Measurements from ENCODE around the gene ATXN2L. TPM values are rescaled to one million over a fixed set of nuclear protein-coding genes. Genes with fewer than 3 reads are reported as not detected.

ATXN2L gene
- total RNA-seq, 1 experiment from 2014 or later, result 335 TPM

DNA sequence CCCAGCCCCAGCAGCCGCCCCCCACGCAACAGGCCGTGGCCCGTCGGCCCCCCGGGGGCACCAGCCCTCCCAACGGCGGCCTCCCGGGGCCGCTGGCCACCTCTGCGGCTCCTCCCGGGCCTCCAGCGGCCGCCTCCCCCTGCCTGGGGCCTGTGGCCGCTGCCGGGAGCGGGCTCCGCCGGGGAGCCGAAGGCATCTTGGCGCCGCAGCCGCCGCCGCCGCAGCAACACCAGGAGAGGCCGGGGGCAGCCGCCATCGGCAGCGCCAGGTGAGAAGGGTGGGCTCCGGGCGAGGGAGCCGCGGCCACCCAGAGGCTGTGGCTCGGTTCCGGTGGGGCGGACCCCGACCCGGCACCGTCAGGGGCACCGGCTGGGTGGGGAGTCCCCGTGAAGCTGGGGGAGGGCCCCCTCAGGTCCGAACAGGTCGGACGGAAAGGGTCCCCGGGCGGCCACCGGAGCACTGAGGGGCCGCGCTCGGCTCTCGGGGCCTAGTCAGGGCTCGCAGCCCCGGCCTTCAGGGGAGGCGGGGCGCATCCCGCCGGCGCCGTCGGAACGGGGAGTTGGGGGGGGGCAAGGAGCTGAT is 583 bp downstream of the ATXN2L start:
- POLR2A ChIA-PET (ENCODE audit: low non-redundant PET), result interaction anchor here (0.5 to 1.0 kb wide), 6 partner anchors 36 to 1235 kb away, joined by 4 to 17 read pairs (median 8); no protein-coding TSS in a partner anchor
- CTCF ChIA-PET, result interaction anchor here (0.6 kb wide), 1 partner anchor 1139 kb away, joined by 4 read pairs; no protein-coding TSS in a partner anchor

DNA sequence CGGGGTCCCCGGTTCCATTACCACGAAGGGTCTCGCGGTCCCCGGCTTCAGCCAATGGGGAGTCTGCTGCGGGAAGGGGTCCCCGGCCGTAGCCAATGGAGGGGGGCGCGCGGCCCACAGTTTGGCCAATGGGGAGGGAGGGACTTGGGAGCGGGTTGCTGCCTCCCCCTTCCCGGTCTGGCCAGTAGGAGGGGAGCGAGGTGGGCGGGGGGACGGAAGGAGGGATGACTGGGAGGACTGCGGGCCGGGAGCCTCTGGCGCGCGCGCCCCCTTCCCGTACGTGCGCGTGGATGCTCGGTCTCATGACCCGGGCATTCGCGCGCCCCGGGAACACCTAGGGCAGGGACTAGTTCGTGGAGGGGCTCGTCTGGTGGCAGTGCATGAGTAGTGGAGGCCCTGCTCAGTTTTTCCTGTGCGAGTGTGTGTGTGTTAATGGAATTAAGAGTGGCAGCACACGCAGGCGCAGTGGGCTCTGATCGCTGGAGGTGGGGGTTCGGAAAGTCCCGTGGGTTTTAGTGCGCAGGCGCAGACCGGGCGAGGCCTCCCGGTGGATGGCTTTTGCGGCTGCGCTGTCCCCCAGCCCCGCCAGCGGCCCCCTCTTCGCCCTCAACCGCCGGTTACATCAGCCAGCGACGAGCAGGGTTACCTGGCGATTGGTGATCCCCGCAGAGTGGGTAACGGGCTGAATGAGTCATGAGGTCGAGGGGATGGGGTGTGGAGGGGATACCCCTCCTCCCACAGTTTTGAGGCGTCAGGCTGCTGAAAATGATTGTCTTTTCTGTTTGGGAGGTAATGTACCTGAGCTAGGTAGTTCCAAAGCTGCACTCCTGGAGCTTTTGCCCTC is 1.3 kb downstream of the ATXN2L start:
- BruUV-seq (replicated peaks), result no TSS peak
- TF ChIP-seq, protein P1, sequence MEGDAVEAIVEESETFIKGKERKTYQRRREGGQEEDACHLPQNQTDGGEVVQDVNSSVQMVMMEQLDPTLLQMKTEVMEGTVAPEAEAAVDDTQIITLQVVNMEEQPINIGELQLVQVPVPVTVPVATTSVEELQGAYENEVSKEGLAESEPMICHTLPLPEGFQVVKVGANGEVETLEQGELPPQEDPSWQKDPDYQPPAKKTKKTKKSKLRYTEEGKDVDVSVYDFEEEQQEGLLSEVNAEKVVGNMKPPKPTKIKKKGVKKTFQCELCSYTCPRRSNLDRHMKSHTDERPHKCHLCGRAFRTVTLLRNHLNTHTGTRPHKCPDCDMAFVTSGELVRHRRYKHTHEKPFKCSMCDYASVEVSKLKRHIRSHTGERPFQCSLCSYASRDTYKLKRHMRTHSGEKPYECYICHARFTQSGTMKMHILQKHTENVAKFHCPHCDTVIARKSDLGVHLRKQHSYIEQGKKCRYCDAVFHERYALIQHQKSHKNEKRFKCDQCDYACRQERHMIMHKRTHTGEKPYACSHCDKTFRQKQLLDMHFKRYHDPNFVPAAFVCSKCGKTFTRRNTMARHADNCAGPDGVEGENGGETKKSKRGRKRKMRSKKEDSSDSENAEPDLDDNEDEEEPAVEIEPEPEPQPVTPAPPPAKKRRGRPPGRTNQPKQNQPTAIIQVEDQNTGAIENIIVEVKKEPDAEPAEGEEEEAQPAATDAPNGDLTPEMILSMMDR (conservative IDR thresholded peaks at IDR 0.05; ENCODE audit: low read depth, low read length), result peak; percentile 35; the same call in 1 of the 2 replicates
- no peak for TF ChIP-seq EZH2 (IDR thresholded peaks at IDR 0.05; ENCODE audit: borderline replicate concordance, low read depth, low read length, poor library complexity, severe bottlenecking)
- DNase-seq (ENCODE audit: low spot score), result peak; percentile 99
- Histone ChIP-seq H3K4me3 (ENCODE audit: low read depth, low read length, poor library complexity, severe bottlenecking) (peak overlapping the region; percentile 99), H3K27me3 (replicated peaks; ENCODE audit: insufficient read depth, low read depth, low read length, poor library complexity) (no peaks in the 10 kb centered on the region), H3K9me3 (ENCODE audit: low read depth, low read length, poor library complexity, severe bottlenecking) (no peaks in the 10 kb centered on the region), H3K4me1 (ENCODE audit: insufficient read depth, low read length, poor library complexity, severe bottlenecking) (peaks cover 26% of the 10 kb centered on the region), H3K36me3 (ENCODE audit: insufficient read depth, low read length, poor library complexity, severe bottlenecking) (peaks cover 45% of the 10 kb centered on the region), H3K27ac (ENCODE audit: low read depth, low read length, poor library complexity, severe bottlenecking) (peak overlapping the region; percentile 100)
- intact Hi-C loops (cut with micrococcal nuclease; ENCODE audit: unreplicated experiment), result loop anchor here (1.0 kb wide), 1 partner anchor 22 kb away; the partner anchor contains the start of gene TUFM
- ChIA-PET CTCF (no interaction called here), POLR2A (ENCODE audit: low non-redundant PET) (interaction anchor here (0.6 kb wide), 1 partner anchor 856 kb away, joined by 17 read pairs; no protein-coding TSS in a partner anchor)

More for the DNA sequence above, 583 bp downstream of the ATXN2L start:
- H3K27ac ChIP-seq (ENCODE audit: low read depth, low read length, poor library complexity, severe bottlenecking), result peak overlapping the region; percentile 100
- H3K9me3 ChIP-seq (ENCODE audit: low read depth, low read length, poor library complexity, severe bottlenecking), result no peaks in the 10 kb centered on the region
- peaks cover 26% of the 10 kb centered on the region for H3K4me1 ChIP-seq (ENCODE audit: insufficient read depth, low read length, poor library complexity, severe bottlenecking)
- peaks cover 38% of the 10 kb centered on the region for H3K36me3 ChIP-seq (ENCODE audit: insufficient read depth, low read length, poor library complexity, severe bottlenecking)
- BruUV-seq (replicated peaks), result no TSS peak
- intact Hi-C loops (cut with micrococcal nuclease; ENCODE audit: unreplicated experiment), result no loop called here
- peak overlapping the region; percentile 99 for H3K4me3 ChIP-seq (ENCODE audit: low read depth, low read length, poor library complexity, severe bottlenecking)
- H3K27me3 ChIP-seq (replicated peaks; ENCODE audit: insufficient read depth, low read depth, low read length, poor library complexity), result no peaks in the 10 kb centered on the region
- TF ChIP-seq, protein P1 (conservative IDR thresholded peaks at IDR 0.05; ENCODE audit: low read depth, low read length), result no peak
- no peak for TF ChIP-seq EZH2 (IDR thresholded peaks at IDR 0.05; ENCODE audit: borderline replicate concordance, low read depth, low read length, poor library complexity, severe bottlenecking)
- no peak for DNase-seq (ENCODE audit: low spot score)

- peak overlapping the region; percentile 100 for H3K27ac ChIP-seq (ENCODE audit: low read depth, low read length, poor library complexity, severe bottlenecking)
- TF ChIP-seq, protein P1 (conservative IDR thresholded peaks at IDR 0.05; ENCODE audit: low read depth, low read length), result no peak
- TF ChIP-seq EZH2 (IDR thresholded peaks at IDR 0.05; ENCODE audit: borderline replicate concordance, low read depth, low read length, poor library complexity, severe bottlenecking), result no peak
- POLR2A ChIA-PET (ENCODE audit: low non-redundant PET), result no interaction called here
- DNase-seq (ENCODE audit: low spot score), result no peak
- TSS peak; percentile 52 for BruUV-seq (replicated peaks)
- H3K36me3 ChIP-seq (ENCODE audit: insufficient read depth, low read length, poor library complexity, severe bottlenecking), result peaks cover 51% of the 10 kb centered on the region
- no peaks in the 10 kb centered on the region for H3K27me3 ChIP-seq (replicated peaks; ENCODE audit: insufficient read depth, low read depth, low read length, poor library complexity)
- H3K4me1 ChIP-seq (ENCODE audit: insufficient read depth, low read length, poor library complexity, severe bottlenecking), result peaks cover 26% of the 10 kb centered on the region
- no peaks in the 10 kb centered on the region for H3K9me3 ChIP-seq (ENCODE audit: low read depth, low read length, poor library complexity, severe bottlenecking)
- H3K4me3 ChIP-seq (ENCODE audit: low read depth, low read length, poor library complexity, severe bottlenecking), result peak overlapping the region; percentile 99
- CTCF ChIA-PET, result no interaction called here
- intact Hi-C loops (cut with micrococcal nuclease; ENCODE audit: unreplicated experiment), result loop anchor here (1.0 kb wide), 1 partner anchor 22 kb away; the partner anchor contains the start of gene TUFM
Measured at GRCh38 chr16:28824717-28824973, 1.8 kb downstream of the ATXN2L start.

All from A673 (cell line).